ENCODE measurements around the gene IL17RE.

DNA sequence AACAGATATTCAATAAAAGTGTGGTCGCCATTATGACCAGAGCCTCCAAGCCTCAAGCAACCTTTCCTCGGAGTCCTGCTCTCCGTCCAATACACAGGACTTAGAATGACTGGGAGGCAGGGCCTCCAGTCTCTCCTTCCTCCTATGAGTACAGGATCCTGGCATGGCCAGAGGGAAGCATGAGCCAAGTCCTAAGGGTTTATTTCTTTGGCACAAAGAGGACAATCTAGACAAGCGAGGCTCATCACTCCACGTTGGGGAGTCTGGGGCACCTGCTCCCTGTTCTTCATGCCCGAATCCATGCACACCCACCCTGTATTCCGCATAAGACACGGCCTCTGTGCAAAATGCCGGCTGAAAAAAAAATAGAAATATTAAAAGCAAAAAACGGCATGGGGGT lies 42.7 kb downstream of the IL17RE start:
- TF ChIP-seq POLR2A (IDR thresholded peaks at IDR 0.05): no peak
- TF ChIP-seq, protein P1, sequence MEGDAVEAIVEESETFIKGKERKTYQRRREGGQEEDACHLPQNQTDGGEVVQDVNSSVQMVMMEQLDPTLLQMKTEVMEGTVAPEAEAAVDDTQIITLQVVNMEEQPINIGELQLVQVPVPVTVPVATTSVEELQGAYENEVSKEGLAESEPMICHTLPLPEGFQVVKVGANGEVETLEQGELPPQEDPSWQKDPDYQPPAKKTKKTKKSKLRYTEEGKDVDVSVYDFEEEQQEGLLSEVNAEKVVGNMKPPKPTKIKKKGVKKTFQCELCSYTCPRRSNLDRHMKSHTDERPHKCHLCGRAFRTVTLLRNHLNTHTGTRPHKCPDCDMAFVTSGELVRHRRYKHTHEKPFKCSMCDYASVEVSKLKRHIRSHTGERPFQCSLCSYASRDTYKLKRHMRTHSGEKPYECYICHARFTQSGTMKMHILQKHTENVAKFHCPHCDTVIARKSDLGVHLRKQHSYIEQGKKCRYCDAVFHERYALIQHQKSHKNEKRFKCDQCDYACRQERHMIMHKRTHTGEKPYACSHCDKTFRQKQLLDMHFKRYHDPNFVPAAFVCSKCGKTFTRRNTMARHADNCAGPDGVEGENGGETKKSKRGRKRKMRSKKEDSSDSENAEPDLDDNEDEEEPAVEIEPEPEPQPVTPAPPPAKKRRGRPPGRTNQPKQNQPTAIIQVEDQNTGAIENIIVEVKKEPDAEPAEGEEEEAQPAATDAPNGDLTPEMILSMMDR (IDR thresholded peaks at IDR 0.05): no peak

Measured in uterus (tissue), 2 donors.